ENCODE measurements around the gene TNS1. TPM values are rescaled to one million over a fixed set of nuclear protein-coding genes. Genes with fewer than 3 reads are reported as not detected.

TNS1 gene
- total and polyA plus RNA-seq, 9 of the 15 experiments (the other 6 are each of a cell fraction or from before 2014, with no cell fraction given) = 0.13 to 2.7 (median 0.77) TPM

DNA sequence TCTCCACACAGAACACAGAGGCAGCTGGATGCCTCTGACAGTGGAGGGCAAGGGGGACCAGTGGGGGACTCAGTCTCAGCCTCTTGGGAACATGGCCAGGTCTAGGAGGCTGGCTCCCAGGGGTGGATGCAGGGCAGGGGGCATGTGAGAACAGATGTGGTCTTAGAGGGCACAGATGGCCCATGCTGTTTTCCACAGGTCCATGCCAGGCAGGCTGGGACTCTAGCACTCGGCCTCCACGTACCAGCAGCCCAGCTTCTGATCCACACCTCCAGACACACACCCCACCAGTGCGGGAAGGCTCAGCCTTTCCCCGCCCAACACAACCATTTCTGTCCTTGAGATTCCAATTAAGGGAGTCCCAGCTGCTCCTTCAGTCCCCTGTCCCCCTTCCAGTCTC, 42.4 kb downstream of the TNS1 start:
- TF ChIP-seq NRF1 (conservative IDR thresholded peaks at IDR 0.05 in 1 of 2, IDR thresholded peaks at IDR 0.05 in 1 of 2) (no peak), HEY1 (CRISPR knock-in tag; IDR thresholded peaks at IDR 0.05; ENCODE audit: borderline replicate concordance) (no peak), KLF6 (CRISPR knock-in tag; IDR thresholded peaks at IDR 0.05; ENCODE audit: borderline replicate concordance) (no peak), MTA1 (IDR thresholded peaks at IDR 0.05; ENCODE audit: borderline replicate concordance) (no peak), MBD2 (IDR thresholded peaks at IDR 0.05; ENCODE audit: borderline replicate concordance, low read depth) (no peak), RBM22 (IDR thresholded peaks at IDR 0.05; ENCODE audit: low read depth, low read length, poor library complexity, severe bottlenecking) (no peak), CBX2 (IDR thresholded peaks at IDR 0.05; ENCODE audit: insufficient read depth, low read length, poor library complexity, severe bottlenecking) (no peak), ERF (CRISPR knock-in tag; IDR thresholded peaks at IDR 0.05) (no peak), ZFX (CRISPR knock-in tag; IDR thresholded peaks at IDR 0.05) (no peak)
- TF ChIP-seq, protein P1, sequence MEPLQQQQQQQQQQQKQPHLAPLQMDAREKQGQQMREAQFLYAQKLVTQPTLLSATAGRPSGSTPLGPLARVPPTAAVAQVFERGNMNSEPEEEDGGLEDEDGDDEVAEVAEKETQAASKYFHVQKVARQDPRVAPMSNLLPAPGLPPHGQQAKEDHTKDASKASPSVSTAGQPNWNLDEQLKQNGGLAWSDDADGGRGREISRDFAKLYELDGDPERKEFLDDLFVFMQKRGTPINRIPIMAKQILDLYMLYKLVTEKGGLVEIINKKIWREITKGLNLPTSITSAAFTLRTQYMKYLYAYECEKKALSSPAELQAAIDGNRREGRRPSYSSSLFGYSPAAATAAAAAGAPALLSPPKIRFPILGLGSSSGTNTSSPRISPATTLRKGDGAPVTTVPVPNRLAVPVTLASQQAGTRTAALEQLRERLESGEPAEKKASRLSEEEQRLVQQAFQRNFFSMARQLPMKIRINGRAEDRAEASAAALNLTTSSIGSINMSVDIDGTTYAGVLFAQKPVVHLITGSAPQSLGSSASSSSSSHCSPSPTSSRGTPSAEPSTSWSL (CRISPR knock-in tag; IDR thresholded peaks at IDR 0.05; ENCODE audit: borderline replicate concordance) = no peak
- TF ChIP-seq, protein P2, sequence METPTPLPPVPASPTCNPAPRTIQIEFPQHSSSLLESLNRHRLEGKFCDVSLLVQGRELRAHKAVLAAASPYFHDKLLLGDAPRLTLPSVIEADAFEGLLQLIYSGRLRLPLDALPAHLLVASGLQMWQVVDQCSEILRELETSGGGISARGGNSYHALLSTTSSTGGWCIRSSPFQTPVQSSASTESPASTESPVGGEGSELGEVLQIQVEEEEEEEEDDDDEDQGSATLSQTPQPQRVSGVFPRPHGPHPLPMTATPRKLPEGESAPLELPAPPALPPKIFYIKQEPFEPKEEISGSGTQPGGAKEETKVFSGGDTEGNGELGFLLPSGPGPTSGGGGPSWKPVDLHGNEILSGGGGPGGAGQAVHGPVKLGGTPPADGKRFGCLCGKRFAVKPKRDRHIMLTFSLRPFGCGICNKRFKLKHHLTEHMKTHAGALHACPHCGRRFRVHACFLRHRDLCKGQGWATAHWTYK (CRISPR knock-in tag; IDR thresholded peaks at IDR 0.05) = no peak
- Histone ChIP-seq H3K9me3 (replicated peaks; ENCODE audit: control insufficient read depth, insufficient read depth, low read depth, low read length) (no peaks in the 10 kb centered on the region), H3K4me3 (no peak overlapping the region), H2AFZ (ENCODE audit: low read depth, low read length) (no peak overlapping the region), H4K20me1 (replicated peaks; ENCODE audit: control insufficient read depth, insufficient read depth, low read length) (no peaks in the 10 kb centered on the region), H3K27me3 (ENCODE audit: control insufficient read depth in 2 of 2, insufficient read depth in 2 of 2, low read length in 2 of 2) (peaks cover 3 to 35% of the 10 kb centered on the region in 2 experiments; a peak in 4 of 5 replicates), H3K9me1 (ENCODE audit: control insufficient read depth, insufficient read depth, low read length) (no peaks in the 10 kb centered on the region), H3K36me3 (ENCODE audit: control insufficient read depth, insufficient read depth, low read length) (no peaks in the 10 kb centered on the region), H3K4me2 (ENCODE audit: insufficient read depth, low read length) (no peak overlapping the region), H3K79me2 (ENCODE audit: control insufficient read depth, insufficient read depth, low read length) (no peaks in the 10 kb centered on the region), H3K4me1 (replicated peaks in 1 of 2; ENCODE audit: control insufficient read depth in 2 of 2, insufficient read depth in 2 of 2, low read length in 2 of 2) (no peaks in the 10 kb centered on the region; a peak in 1 of 5 replicates), H3K27ac (ENCODE audit: extremely low read depth, low read depth, low read length) (no peak overlapping the region), H3K9ac (ENCODE audit: insufficient read depth in 1 of 2, low read depth in 2 of 2, low read length in 2 of 2) (no peak overlapping the region)
- WGBS (ENCODE audit: insufficient coverage, low coverage, missing lambda C conversion rate) = 0% methylated on average over 3 of the region's 4 CpGs
- in situ Hi-C loops (cut with MboI) (no loop called here), intact Hi-C loops (cut with micrococcal nuclease) (no loop called here)
- POLR2A ChIA-PET = interaction anchor here (0.6 kb wide), 1 partner anchor 30 kb away, joined by 3 read pairs; no protein-coding TSS in a partner anchor
- DNase-seq (ENCODE audit: extremely low read depth in 1 of 4, low spot score in 3 of 4) = no peak
- no TSS peak for BruUV-seq (replicated peaks)
- ATAC-seq = no peak
- CTCF ChIA-PET (ENCODE audit: low intra/inter-chr PET ratio) = no interaction called here
- no peak for FAIRE-seq

All from K562 (cell line).